Measurements from ENCODE around the gene B4GALT5.

The B4GALT5 gene

GRCh38 chr20:49699200-49699992, 14.3 kb downstream of the B4GALT5 start:
- DNase-seq: peak; percentile 82

- peak; percentile 45 for DNase-seq
Observed at GRCh38 chr20:49698477-49698876, 15.2 kb downstream of the B4GALT5 start.

GRCh38 chr20:49697071-49697470, 16.6 kb downstream of the B4GALT5 start:
- DNase-seq: no peak

- no peak for DNase-seq
Observed at GRCh38 chr20:49696594-49696993, 17.1 kb downstream of the B4GALT5 start.

GRCh38 chr20:49695830-49696229, 17.8 kb downstream of the B4GALT5 start:
- DNase-seq: no peak

- DNase-seq: peak; percentile 66
Observed at GRCh38 chr20:49694450-49695071, 19.1 kb downstream of the B4GALT5 start.

GRCh38 chr20:49693435-49694171, 20.1 kb downstream of the B4GALT5 start:
- no peak for DNase-seq

- peak; percentile 37 for DNase-seq
Observed at GRCh38 chr20:49692941-49693340, 20.7 kb downstream of the B4GALT5 start.

GRCh38 chr20:49691818-49692568, 21.7 kb downstream of the B4GALT5 start:
- no peak for DNase-seq

- no peak for DNase-seq
Observed at GRCh38 chr20:49690899-49691620, 22.6 kb downstream of the B4GALT5 start.

GRCh38 chr20:49687595-49688567, 25.8 kb downstream of the B4GALT5 start:
- no peak for DNase-seq

- DNase-seq: peak; percentile 41
Observed at GRCh38 chr20:49685809-49686208, 27.9 kb downstream of the B4GALT5 start.

- DNase-seq: no peak
Observed at GRCh38 chr20:49685161-49685601, 28.5 kb downstream of the B4GALT5 start.

GRCh38 chr20:49684335-49684997, 29.2 kb downstream of the B4GALT5 start:
- DNase-seq: no peak

GRCh38 chr20:49682798-49683197, 30.9 kb downstream of the B4GALT5 start:
- no peak for DNase-seq

- DNase-seq: no peak
Observed at GRCh38 chr20:49682278-49682677, 31.4 kb downstream of the B4GALT5 start.

GRCh38 chr20:49681850-49682216, 31.8 kb downstream of the B4GALT5 start:
- DNase-seq: no peak

- peak; percentile 74 for DNase-seq
Observed at GRCh38 chr20:49680484-49680883, 33.2 kb downstream of the B4GALT5 start.

- DNase-seq: no peak
Observed at GRCh38 chr20:49679634-49680033, 34.0 kb downstream of the B4GALT5 start.
